HG02759 (cell line): ENCODE data around the gene WNT2.
"Not testable (repeated sequence)": the region's sequence is repeated elsewhere in the genome, so short reads cannot be mapped to it uniquely, and the experiment has no call there.

ENCODE experiments used
- ATAC-seq: cut with Tn5 transposase; IDR thresholded peaks from one replicate; pipeline ENCODE4 v1.9.1; 2021; ENCODE audit warnings: mild to moderate bottlenecking, moderate library complexity; ENCODE audit not compliant: unreplicated experiment

The WNT2 gene

GRCh38 chr7:117270371-117270770, 52.5 kb downstream of the WNT2 start:
- ATAC-seq, result no peak

- no peak for ATAC-seq
These were observed 53.0 kb downstream of the WNT2 start for GRCh38 chr7:117269886-117270285.

GRCh38 chr7:117269417-117269816, 53.4 kb downstream of the WNT2 start:
- no peak for ATAC-seq

GRCh38 chr7:117264716-117265115, 58.1 kb downstream of the WNT2 start:
- no peak for ATAC-seq

- no peak for ATAC-seq
These were observed 60.3 kb downstream of the WNT2 start for GRCh38 chr7:117262546-117262945.

- ATAC-seq, result no peak
These were observed 63.2 kb downstream of the WNT2 start for GRCh38 chr7:117259615-117260014.

GRCh38 chr7:117251687-117252086, 71.2 kb downstream of the WNT2 start:
- peak; percentile 64 for ATAC-seq

- no peak for ATAC-seq
These were observed 72.1 kb downstream of the WNT2 start for GRCh38 chr7:117250801-117251200.

- no peak for ATAC-seq
These were observed 72.6 kb downstream of the WNT2 start for GRCh38 chr7:117250245-117250644.

GRCh38 chr7:117249696-117250095, 73.2 kb downstream of the WNT2 start:
- no peak for ATAC-seq

GRCh38 chr7:117248829-117249228, 74.0 kb downstream of the WNT2 start:
- no peak for ATAC-seq

- no peak for ATAC-seq
These were observed 75.0 kb downstream of the WNT2 start for GRCh38 chr7:117247809-117248208.

GRCh38 chr7:117245703-117246102, 77.2 kb downstream of the WNT2 start:
- not testable (repeated sequence) for ATAC-seq

GRCh38 chr7:117243390-117243789, 79.5 kb downstream of the WNT2 start:
- no peak for ATAC-seq

- ATAC-seq, result no peak
These were observed 81.8 kb downstream of the WNT2 start for GRCh38 chr7:117241088-117241487.

GRCh38 chr7:117238937-117239336, 83.9 kb downstream of the WNT2 start:
- ATAC-seq, result no peak

GRCh38 chr7:117238472-117238871, 84.4 kb downstream of the WNT2 start:
- ATAC-seq, result no peak

GRCh38 chr7:117237646-117238045, 85.2 kb downstream of the WNT2 start:
- ATAC-seq, result no peak

GRCh38 chr7:117231047-117231359, 91.9 kb downstream of the WNT2 start:
- ATAC-seq, result no peak

GRCh38 chr7:117230276-117231046, 92.4 kb downstream of the WNT2 start:
- peak; percentile 81 for ATAC-seq

- no peak for ATAC-seq
These were observed 93.5 kb downstream of the WNT2 start for GRCh38 chr7:117229350-117229749.

GRCh38 chr7:117227091-117227490, 95.8 kb downstream of the WNT2 start:
- no peak for ATAC-seq

GRCh38 chr7:117225536-117225935, 97.3 kb downstream of the WNT2 start:
- no peak for ATAC-seq
